H9 (cell line): ENCODE results near the gene DYNC2LI1. TPM values are rescaled to one million over a fixed set of nuclear protein-coding genes. Genes with fewer than 3 reads are reported as not detected.

Source experiments
- DNase-seq: peaks from one replicate; pipeline ENCODE4 v3.0.0-alpha.2; 2017
- H2AFZ ChIP-seq: one replicate; pipeline ENCODE4 v1.6.1; 2013; ENCODE audit warnings: mild to moderate bottlenecking, low read length, control low read depth, moderate library complexity
- H2AK5ac ChIP-seq: 2 replicates; pipeline ENCODE4 v1.6.1; 2013; ENCODE audit warnings: low read length, control low read depth, mixed read lengths; ENCODE audit not compliant: insufficient read length
- H2BK120ac ChIP-seq: one replicate; pipeline ENCODE4 v1.6.1; 2013; ENCODE audit warnings: low read depth, mild to moderate bottlenecking, low read length, control low read depth, inconsistent platforms; ENCODE audit not compliant: poor library complexity, severe bottlenecking
- H2BK12ac ChIP-seq: 2 replicates; pipeline ENCODE4 v1.6.1; 2013; ENCODE audit warnings: low read length, control low read depth, mixed read lengths, low read depth; ENCODE audit not compliant: insufficient read length
- H2BK15ac ChIP-seq: 2 replicates; pipeline ENCODE4 v1.6.1; 2013; ENCODE audit warnings: low read depth, low read length, control low read depth
- H2BK20ac ChIP-seq: one replicate; pipeline ENCODE4 v1.6.1; 2013; ENCODE audit warnings: low read depth, mild to moderate bottlenecking, low read length, control low read depth, inconsistent platforms; ENCODE audit not compliant: poor library complexity, severe bottlenecking
- H2BK5ac ChIP-seq: 2 replicates; pipeline ENCODE4 v1.6.1; 2013; ENCODE audit warnings: low read length, control low read depth, mixed read lengths; ENCODE audit not compliant: insufficient read length
- H3K14ac ChIP-seq: 2 replicates; pipeline ENCODE4 v1.6.1; 2013; ENCODE audit warnings: low read length, control low read depth; ENCODE audit not compliant: insufficient read depth
- H3K18ac ChIP-seq: 2 replicates; pipeline ENCODE4 v1.6.1; 2013; ENCODE audit warnings: low read depth, mild to moderate bottlenecking, mixed read lengths, low read length, control low read depth; ENCODE audit not compliant: insufficient read length
- H3K23ac ChIP-seq: 2 replicates; pipeline ENCODE4 v1.6.1; 2013; ENCODE audit warnings: low read length, control low read depth, mixed read lengths, low read depth; ENCODE audit not compliant: insufficient read length
- H3K23me2 ChIP-seq: 2 replicates; pipeline ENCODE4 v1.6.1; 2013; ENCODE audit warnings: low read depth, mild to moderate bottlenecking, mixed read lengths, low read length, control low read depth; ENCODE audit not compliant: insufficient read length, poor library complexity, severe bottlenecking
- H3K27ac ChIP-seq: 2 replicates; pipeline ENCODE4 v1.5.1; 2013; ENCODE audit warnings: low read length, control low read depth, mixed read lengths, low read depth; ENCODE audit not compliant: insufficient read length
- H3K27me3 ChIP-seq: 2 replicates; pipeline ENCODE4 v1.6.1; 2013; ENCODE audit warnings: low read length, control low read depth, inconsistent platforms; ENCODE audit not compliant: insufficient read depth
- H3K4ac ChIP-seq: 2 replicates; pipeline ENCODE4 v1.6.1; 2013; ENCODE audit warnings: low read depth, mild to moderate bottlenecking, control low read depth, inconsistent platforms, low read length, moderate library complexity
- H3K4me1 ChIP-seq: 2 replicates; pipeline ENCODE4 v1.6.1; 2013; ENCODE audit warnings: low read length, control low read depth, inconsistent platforms; ENCODE audit not compliant: insufficient read depth
- H3K4me2 ChIP-seq: 2 replicates; pipeline ENCODE4 v1.6.1; 2013; ENCODE audit warnings: low read length, control low read depth, mixed read lengths; ENCODE audit not compliant: insufficient read length, insufficient read depth
- H3K56ac ChIP-seq: 2 replicates; pipeline ENCODE4 v1.6.1; 2013; ENCODE audit warnings: low read depth, mild to moderate bottlenecking, mixed read lengths, low read length, control low read depth; ENCODE audit not compliant: insufficient read length
- H3K79me1 ChIP-seq: 2 replicates; pipeline ENCODE4 v1.6.1; 2013; ENCODE audit warnings: low read depth, mild to moderate bottlenecking, moderate library complexity, low read length, control low read depth, inconsistent platforms; ENCODE audit not compliant: insufficient read depth, poor library complexity, severe bottlenecking
- H3K79me2 ChIP-seq: 2 replicates; pipeline ENCODE4 v1.6.1; 2013; ENCODE audit warnings: low read length, control low read depth, inconsistent platforms; ENCODE audit not compliant: insufficient read depth
- H3K9ac ChIP-seq: 2 replicates; pipeline ENCODE4 v1.6.1; 2013; ENCODE audit warnings: low read length, control low read depth, mixed read lengths; ENCODE audit not compliant: insufficient read length; ENCODE audit errors: extremely low read depth
- H3K9me3 ChIP-seq: one replicate; pipeline ENCODE4 v1.6.1; 2013; ENCODE audit warnings: low read depth, low read length, inconsistent platforms; ENCODE audit not compliant: control insufficient read depth
- H3T11ph ChIP-seq: one replicate; pipeline ENCODE4 v1.6.1; 2013; ENCODE audit warnings: mild to moderate bottlenecking, low read length, control low read depth, inconsistent platforms
- H4K20me1 ChIP-seq: one replicate; pipeline ENCODE4 v1.6.1; 2013; ENCODE audit not compliant: control insufficient read depth, insufficient read length, insufficient read depth
- H4K5ac ChIP-seq: 2 replicates; pipeline ENCODE4 v1.6.1; 2013; ENCODE audit warnings: low read depth, mild to moderate bottlenecking, mixed read lengths, low read length, control low read depth; ENCODE audit not compliant: insufficient read length
- H4K8ac ChIP-seq: replicated peaks from 2 replicates; pipeline ENCODE4 v1.6.1; 2013; ENCODE audit warnings: low read length, control low read depth, mixed read lengths, low read depth; ENCODE audit not compliant: insufficient read length
- H4K91ac ChIP-seq: 2 replicates; pipeline ENCODE4 v1.6.1; 2013; ENCODE audit warnings: low read depth, mild to moderate bottlenecking, moderate library complexity, mixed read lengths, low read length, control low read depth; ENCODE audit not compliant: insufficient read length
- H3K27ac Mint-ChIP-seq, 3 experiments: 2 replicates in 2 of 3; 3 replicates in 1 of 3; pipeline ENCODE4 v1.8.0; 2020 to 2021; ENCODE audit warnings: mixed read lengths in 3 of 3, mild to moderate bottlenecking in 1 of 3, moderate library complexity in 1 of 3
- H3K27me3 Mint-ChIP-seq: 2 replicates; pipeline ENCODE4 v1.8.0; 2021; ENCODE audit warnings: low read depth, mild to moderate bottlenecking, moderate library complexity, mixed read lengths
- H3K36me3 Mint-ChIP-seq, 3 experiments: 2 replicates in 2 of 3; 3 replicates in 1 of 3; pipeline ENCODE4 v1.8.0; 2020 to 2021; ENCODE audit warnings: low read depth in 3 of 3, mixed read lengths in 3 of 3; ENCODE audit not compliant: insufficient read depth in 1 of 3
- H3K4me1 Mint-ChIP-seq, 2 experiments: 2 replicates each; pipeline ENCODE4 v1.8.0; 2020; ENCODE audit warnings: mixed read lengths in 2 of 2
- H3K4me3 Mint-ChIP-seq, 2 experiments: 2 replicates in 1 of 2; 3 replicates in 1 of 2; pipeline ENCODE4 v1.8.0; 2020 to 2021; ENCODE audit warnings: mild to moderate bottlenecking in 2 of 2, mixed read lengths in 2 of 2, moderate library complexity in 1 of 2
- H3K9me3 Mint-ChIP-seq, 2 experiments: 2 replicates in 1 of 2; 3 replicates in 1 of 2; pipeline ENCODE4 v1.8.0; 2020; ENCODE audit warnings: mild to moderate bottlenecking in 2 of 2, mixed read lengths in 2 of 2, moderate library complexity in 1 of 2
- CTCF ChIP-seq: fragments of 200-600 bp; sonication (generic); conservative IDR thresholded peaks from 3 replicates; pipeline ENCODE4 v1.8.0; 2021; ENCODE audit warnings: antibody characterized with exemption, mild to moderate bottlenecking
- WGBS: extraction: QIAGEN DNeasy Blood & Tissue Kit; methylation state at CpG from one replicate; pipeline ENCODE4 v1.1.7; 2013; ENCODE audit warnings: missing lambda C conversion rate, low lambda C conversion rate, mixed read lengths; ENCODE audit not compliant: insufficient read length; ENCODE audit errors: extremely low coverage; 5-methylcytosine and 5-hydroxymethylcytosine counted together
- total RNA-seq: library from RNA; stranded (reverse); gene quantifications from 2 replicates; pipeline ENCODE4 v1.2.1, GENCODE V29; 2021

The DYNC2LI1 gene
- total RNA-seq, 1 experiment from 2014 or later, result 8.5 TPM

- Histone ChIP-seq H2AK5ac (no peak overlapping the region), H3K18ac (no peak overlapping the region), H3K4ac (no peak overlapping the region), H3K23me2 (no peaks in the 10 kb centered on the region), H3K4me1 (no peaks in the 10 kb centered on the region), H3K27me3 (no peaks in the 10 kb centered on the region), H4K8ac (no peak overlapping the region), H2BK120ac (no peak overlapping the region), H3K23ac (no peak overlapping the region), H3K79me1 (no peaks in the 10 kb centered on the region), H2BK20ac (no peak overlapping the region), H3K27ac (no peak overlapping the region), H3K79me2 (no peaks in the 10 kb centered on the region), H3T11ph (no peak overlapping the region), H2BK5ac (no peak overlapping the region), H4K91ac (no peak overlapping the region), H4K5ac (no peak overlapping the region), H2BK12ac (no peak overlapping the region), H3K14ac (no peak overlapping the region), H2BK15ac (no peak overlapping the region), H3K9me3 (no peaks in the 10 kb centered on the region), H4K20me1 (no peaks in the 10 kb centered on the region), H3K9ac (no peak overlapping the region), H3K4me2 (no peak overlapping the region), H3K56ac (no peak overlapping the region), H2AFZ (no peak overlapping the region)
- no peaks in the 10 kb centered on the region for H3K27me3 Mint-ChIP-seq
- WGBS, result no CpG with 5 or more reads among the region's 4 CpGs
- no peaks in the 10 kb centered on the region for H3K9me3 Mint-ChIP-seq
- DNase-seq, result no peak
- H3K36me3 Mint-ChIP-seq, result no peaks in the 10 kb centered on the region
- H3K4me1 Mint-ChIP-seq, result no peaks in the 10 kb centered on the region; a peak in 1 of 4 replicates
- H3K4me3 Mint-ChIP-seq, result no peak overlapping the region
- no peak for TF ChIP-seq CTCF
- no peak overlapping the region for H3K27ac Mint-ChIP-seq
These were observed 7.8 kb upstream of the DYNC2LI1 start for GRCh38 chr2:43766006-43766405.
